Measurements from ENCODE around the gene PDS5A.
A peak's percentile ranks its signal among the peaks of the same experiment; 100 is the strongest.
"Not testable (repeated sequence)": the region's sequence is repeated elsewhere in the genome, so short reads cannot be mapped to it uniquely, and the experiment has no call there.

PDS5A gene

GRCh38 chr4:39821951-39822350 lies 155.8 kb downstream of the PDS5A start:
- DNase-seq: no peak

- DNase-seq: peak; percentile 9
Observed at GRCh38 chr4:39820186-39820585, 157.5 kb downstream of the PDS5A start.

GRCh38 chr4:39818646-39819045 lies 159.1 kb downstream of the PDS5A start:
- DNase-seq: no peak

GRCh38 chr4:39814403-39815185 lies 163.1 kb downstream of the PDS5A start:
- no peak for DNase-seq

GRCh38 chr4:39813761-39814160 lies 163.9 kb downstream of the PDS5A start:
- not testable (repeated sequence) for DNase-seq

- DNase-seq: not testable (repeated sequence)
Observed at GRCh38 chr4:39813033-39813432, 164.7 kb downstream of the PDS5A start.

- no peak for DNase-seq
Observed at GRCh38 chr4:39812500-39812899, 165.2 kb downstream of the PDS5A start.

GRCh38 chr4:39808231-39808749 lies 169.4 kb downstream of the PDS5A start:
- DNase-seq: no peak

- DNase-seq: no peak
Observed at GRCh38 chr4:39802005-39802404, 175.7 kb downstream of the PDS5A start.

GRCh38 chr4:39792976-39793375 lies 184.7 kb downstream of the PDS5A start:
- not testable (repeated sequence) for DNase-seq

- DNase-seq: no peak
Observed at GRCh38 chr4:39792529-39792928, 185.2 kb downstream of the PDS5A start.

- DNase-seq: no peak
Observed at GRCh38 chr4:39792128-39792527, 185.6 kb downstream of the PDS5A start.

GRCh38 chr4:39786838-39787237 lies 190.9 kb downstream of the PDS5A start:
- no peak for DNase-seq

GRCh38 chr4:39785083-39785482 lies 192.6 kb downstream of the PDS5A start:
- DNase-seq: no peak

- not testable (repeated sequence) for DNase-seq
Observed at GRCh38 chr4:39781988-39782387, 195.7 kb downstream of the PDS5A start.

Measured in retina (tissue), 1 donor.